PFSK-1 (cell line): ENCODE data around the gene PLS1.

Experiments
- FOXP2 ChIP-seq: optimal IDR thresholded peaks from 2 replicates; pipeline ENCODE3; 2011; ENCODE audit warnings: borderline replicate concordance, control low read depth, inconsistent platforms; ENCODE audit not compliant: insufficient read depth; ENCODE audit errors: extremely low read length, extremely low read depth
- POLR2AphosphoS5 ChIP-seq: IDR thresholded peaks from 2 replicates; pipeline ENCODE4 v1.6.1; 2012; ENCODE audit warnings: low read depth, mild to moderate bottlenecking, control low read depth, low read length, moderate library complexity
- REST ChIP-seq, 2 experiments: IDR thresholded peaks; 2 replicates each; pipeline versions ENCODE4 v1.6.1 to v1.8.0; 2011 to 2012; ENCODE audit warnings: low read depth in 2 of 2, low read length in 2 of 2, control low read depth in 1 of 2, inconsistent platforms in 1 of 2, mild to moderate bottlenecking in 1 of 2, moderate library complexity in 1 of 2; ENCODE audit not compliant: insufficient read depth in 1 of 2
- TAF1 ChIP-seq: IDR thresholded peaks from 2 replicates; pipeline ENCODE4 v1.6.1; 2012; ENCODE audit warnings: low read length, control low read depth, borderline replicate concordance; ENCODE audit not compliant: insufficient read depth

- no peak for TF ChIP-seq REST (IDR thresholded peaks at IDR 0.05; ENCODE audit: insufficient read depth in 1 of 2, low read depth in 2 of 2, low read length in 2 of 2)
- no peak for TF ChIP-seq POLR2AphosphoS5
- no peak for TF ChIP-seq TAF1
- no peak for TF ChIP-seq FOXP2
Measured at GRCh38 chr3:142577696-142578328, 18.4 kb upstream of the PLS1 start.
